Measurements from ENCODE around the gene SETD3.

SETD3 gene

GRCh38 chr14:99479906-99480869, at the start of gene SETD3:
SETD3 (minus strand) TSS chr14:99480859; CDS start chr14:99465805, 15,054 bp downstream.
- peak; percentile 56 for DNase-seq (ENCODE audit: low read depth)

GRCh38 chr14:99529899-99530298, 49.2 kb upstream of the SETD3 start:
- no peak for DNase-seq (ENCODE audit: low read depth)

- no peak for DNase-seq (ENCODE audit: low read depth)
These were observed 46.9 kb upstream of the SETD3 start for GRCh38 chr14:99527427-99528076.

- no peak for DNase-seq (ENCODE audit: low read depth)
These were observed 46.4 kb upstream of the SETD3 start for GRCh38 chr14:99527026-99527425.

GRCh38 chr14:99525699-99526080, 45.0 kb upstream of the SETD3 start:
- no peak for DNase-seq (ENCODE audit: low read depth)

DNA sequence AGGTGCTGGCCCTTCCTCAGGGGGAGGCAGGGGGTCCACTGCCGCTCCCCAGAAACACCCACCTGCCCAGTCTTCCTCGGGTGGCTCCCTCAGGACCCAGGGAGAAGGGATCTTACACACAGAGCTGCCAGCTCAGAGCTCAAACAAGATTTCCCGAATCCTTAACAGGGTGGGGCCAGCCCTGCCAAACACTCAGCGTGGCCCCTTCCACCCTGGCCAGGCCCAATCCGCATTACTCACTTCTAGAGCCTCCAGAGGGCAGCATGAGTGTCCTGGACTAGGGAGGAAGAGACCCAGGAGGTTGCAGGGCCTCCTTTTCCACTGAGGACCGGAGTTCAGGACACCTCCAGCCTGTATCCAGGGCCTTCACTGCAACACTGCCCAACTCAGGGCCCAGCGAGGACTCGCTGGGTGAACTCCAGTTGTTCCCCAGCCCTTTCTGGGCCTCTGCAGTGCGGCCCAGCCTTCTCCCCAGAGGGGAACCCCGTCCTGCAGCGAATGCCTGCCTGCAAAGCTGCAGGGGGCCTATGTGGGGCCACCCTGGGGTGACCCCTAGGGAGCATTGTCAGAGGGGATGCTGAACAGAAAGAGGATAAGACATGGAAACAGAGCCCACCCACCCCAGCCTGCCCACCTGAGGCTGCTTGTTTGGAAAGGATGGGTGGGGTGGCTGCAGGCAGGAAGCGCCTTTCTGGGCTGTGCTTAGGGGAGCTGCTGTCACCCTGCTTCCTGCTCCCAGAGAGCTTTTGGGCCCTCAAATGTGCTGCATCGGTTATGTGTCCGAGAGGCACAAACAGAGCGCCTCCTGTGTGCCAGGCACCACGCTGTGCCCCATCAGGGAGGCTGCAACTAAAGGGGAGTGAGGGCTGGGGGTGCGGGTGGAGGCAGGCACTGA, 44.4 kb upstream of the SETD3 start:
- DNase-seq (ENCODE audit: low read depth), result peak; percentile 47

DNA sequence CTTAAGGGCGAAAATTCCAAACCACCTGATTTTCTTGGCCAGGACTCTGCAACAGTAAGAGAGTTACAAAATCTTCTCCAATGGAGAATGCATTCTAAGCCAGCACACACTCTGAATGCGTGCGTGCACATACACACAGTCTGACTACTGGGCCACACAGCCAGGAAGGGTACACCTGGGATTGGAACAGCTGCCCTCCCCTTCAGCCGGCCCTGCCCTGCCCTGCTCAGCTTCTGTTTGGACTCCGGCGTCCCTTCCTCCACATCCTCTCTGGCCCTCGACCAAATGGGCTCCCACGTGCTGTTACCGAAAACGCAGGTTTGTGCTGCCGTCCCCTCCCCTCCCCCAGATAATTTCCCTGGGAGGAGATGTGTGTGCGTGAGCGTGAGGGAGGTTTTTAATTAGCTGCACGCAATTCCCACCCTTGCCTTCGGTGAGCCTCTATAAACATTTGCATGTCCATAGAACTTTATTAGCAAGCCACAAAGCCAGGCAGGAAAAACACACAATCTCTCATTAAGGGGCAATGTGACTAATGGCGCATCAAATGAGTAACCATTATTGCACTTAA, 43.5 kb upstream of the SETD3 start:
- DNase-seq (ENCODE audit: low read depth), result peak; percentile 27

DNA sequence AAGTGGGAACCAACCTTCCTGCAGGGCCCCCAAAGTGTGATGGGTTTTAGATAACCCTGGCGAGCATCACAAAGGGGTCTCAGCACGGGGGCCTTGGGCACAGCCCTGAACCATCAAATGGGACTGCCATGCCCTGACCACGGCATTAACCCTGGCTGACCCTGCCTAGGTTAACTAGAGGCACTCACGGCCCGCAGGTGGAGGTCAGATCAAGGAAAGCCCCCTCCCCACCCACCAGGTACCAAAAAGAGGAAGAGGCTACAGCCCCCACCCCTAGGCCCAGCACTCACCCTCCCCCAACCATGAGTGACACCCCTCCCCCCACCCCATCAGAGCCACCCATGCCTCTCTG, 43.0 kb upstream of the SETD3 start:
- DNase-seq (ENCODE audit: low read depth), result no peak

- peak; percentile 64 for DNase-seq (ENCODE audit: low read depth)
These were observed 42.5 kb upstream of the SETD3 start for GRCh38 chr14:99522934-99523703.

DNA sequence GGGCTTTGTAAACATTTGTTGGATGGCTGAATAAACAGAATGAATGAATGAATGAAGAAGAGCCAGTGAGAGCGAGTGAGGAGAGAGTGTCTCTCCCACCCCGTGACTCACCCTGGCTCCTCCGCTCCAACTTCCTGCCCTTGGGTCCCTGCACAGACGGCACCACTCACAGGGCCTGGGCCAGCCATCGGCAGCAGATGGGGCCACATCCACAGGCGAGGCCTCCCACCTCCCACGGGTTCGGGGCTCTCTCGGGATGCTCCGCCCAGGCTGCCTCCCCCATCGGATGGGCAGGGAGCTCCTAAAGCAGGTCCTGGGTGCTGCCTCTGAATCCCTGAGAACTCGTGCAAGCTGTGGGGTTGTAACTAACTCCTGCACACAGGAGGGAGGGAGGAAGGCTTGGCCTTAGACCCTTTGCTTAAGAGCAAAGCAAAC, 41.8 kb upstream of the SETD3 start:
- peak; percentile 63 for DNase-seq (ENCODE audit: low read depth)

- no peak for DNase-seq (ENCODE audit: low read depth)
These were observed 41.4 kb upstream of the SETD3 start for GRCh38 chr14:99522025-99522401.

- no peak for DNase-seq (ENCODE audit: low read depth)
These were observed 40.7 kb upstream of the SETD3 start for GRCh38 chr14:99521176-99522024.

- DNase-seq (ENCODE audit: low read depth), result no peak
These were observed 40.0 kb upstream of the SETD3 start for GRCh38 chr14:99520571-99521081.

GRCh38 chr14:99519931-99520421, 39.3 kb upstream of the SETD3 start:
- no peak for DNase-seq (ENCODE audit: low read depth)

GRCh38 chr14:99519347-99519881, 38.8 kb upstream of the SETD3 start:
- DNase-seq (ENCODE audit: low read depth), result no peak

- DNase-seq (ENCODE audit: low read depth), result no peak
These were observed 38.0 kb upstream of the SETD3 start for GRCh38 chr14:99518441-99519346.

GRCh38 chr14:99517643-99518381, 37.2 kb upstream of the SETD3 start:
- DNase-seq (ENCODE audit: low read depth), result no peak
